GM12878 (cell line): ENCODE measurements around the gene RBM7. TPM values are rescaled to one million over a fixed set of nuclear protein-coding genes. Genes with fewer than 3 reads are reported as not detected.

Source experiments
- CHD1 ChIP-seq: IDR thresholded peaks from 2 replicates; pipeline ENCODE4 v1.6.1; 2012; ENCODE audit warnings: low read depth, low read length, improper control_type of control experiment
- CHD4 ChIP-seq: fragments of 200-600 bp; sonication (generic); IDR thresholded peaks from 2 replicates; pipeline ENCODE4 v1.6.1; 2016; ENCODE audit warnings: mild to moderate bottlenecking
- CTCF ChIP-seq, 3 experiments: IDR thresholded peaks in 2 of 3; conservative IDR thresholded peaks in 1 of 3; 2 replicates each; pipeline ENCODE4 v1.5.1; 2011; ENCODE audit warnings: low read depth in 3 of 3, low read length in 3 of 3, mild to moderate bottlenecking in 3 of 3, control low read depth in 2 of 3, moderate library complexity in 2 of 3, inconsistent platforms in 1 of 3, mixed read lengths in 1 of 3; ENCODE audit not compliant: control insufficient read depth in 2 of 3, insufficient read depth in 1 of 3; ENCODE audit errors: extremely low read depth in 1 of 3
- E2F4 ChIP-seq: IDR thresholded peaks from 2 replicates; pipeline ENCODE4 v1.6.1; 2012; ENCODE audit warnings: low read depth, low read length, improper control_type of control experiment
- EZH2 ChIP-seq: IDR thresholded peaks from 2 replicates; pipeline ENCODE4 v1.6.1; 2012; ENCODE audit warnings: low read depth, mild to moderate bottlenecking, control low read depth, inconsistent platforms, low read length, borderline replicate concordance; ENCODE audit not compliant: control insufficient read depth
- HSF1 ChIP-seq: fragments of 150-350 bp; IDR thresholded peaks from 2 replicates; pipeline ENCODE4 v1.6.1; 2014; ENCODE audit warnings: mild to moderate bottlenecking, low read depth, low read length
- IRF4 ChIP-seq: IDR thresholded peaks from 2 replicates; pipeline ENCODE4 v1.6.1; 2011; ENCODE audit warnings: low read depth, low read length
- PAX8 ChIP-seq: fragments of 450-650 bp; IDR thresholded peaks from 2 replicates; pipeline ENCODE4 v1.6.1; 2017; ENCODE audit warnings: mild to moderate bottlenecking, moderate library complexity
- RBBP5 ChIP-seq: fragments of 200-600 bp; sonication (generic); conservative IDR thresholded peaks from 2 replicates; pipeline ENCODE4 v1.6.1; 2016
- RFX5 ChIP-seq: IDR thresholded peaks from 2 replicates; pipeline ENCODE4 v1.6.1; 2011; ENCODE audit warnings: low read depth, low read length, improper control_type of control experiment
- RUNX3 ChIP-seq: IDR thresholded peaks from 2 replicates; pipeline ENCODE4 v1.6.1; 2012; ENCODE audit warnings: low read length, inconsistent platforms
- SMAD1 ChIP-seq: fragments of 450-650 bp; IDR thresholded peaks from 2 replicates; pipeline ENCODE4 v1.6.1; 2018; ENCODE audit warnings: mild to moderate bottlenecking, low read depth; ENCODE audit not compliant: partially characterized antibody
- SREBF1 ChIP-seq: IDR thresholded peaks from 2 replicates; pipeline ENCODE4 v1.6.1; 2012; ENCODE audit warnings: mild to moderate bottlenecking, low read length
- STAT1 ChIP-seq: fragments of 450-650 bp; conservative IDR thresholded peaks from 2 replicates; pipeline ENCODE4 v1.6.1; 2014; ENCODE audit warnings: antibody characterized with exemption, mild to moderate bottlenecking
- TAF1 ChIP-seq: IDR thresholded peaks from 2 replicates; pipeline ENCODE4 v1.6.1; 2011; ENCODE audit warnings: mild to moderate bottlenecking, low read depth, low read length, borderline replicate concordance
- TARDBP ChIP-seq: IDR thresholded peaks from 2 replicates; pipeline ENCODE4 v1.6.1; 2016; ENCODE audit warnings: borderline replicate concordance
- ZBTB11 ChIP-seq: fragments of 450-650 bp; formaldehyde crosslinking; IDR thresholded peaks from 2 replicates; pipeline ENCODE4 v1.5.0; 2022; ENCODE audit warnings: mild to moderate bottlenecking, missing genetic modification characterization
- polyA plus RNA-seq, 11 experiments: library from polyadenylated mRNA; depleted of rRNA in 4 of 11; unstranded in 6 of 11; stranded (reverse) in 5 of 11; fragments of >200 nt; fragmentation: Nextera tagmentation in 4 of 11; fragmentation: Illumina TruSeq in 1 of 11; extraction: Ambion mirVana in 4 of 11; extraction: Trizol in 1 of 11; gene quantifications; 1 replicate in 1 of 11; 2 replicates in 10 of 11; pipeline versions ENCODE4 v1.2.1 to v1.2.3, GENCODE V29; 2011 to 2016; ENCODE audit warnings: inconsistent platforms in 2 of 11, missing spikeins in 2 of 11, low read depth in 1 of 11
- total RNA-seq, 4 experiments: library from RNA; depleted of rRNA in 3 of 4; stranded (reverse); fragments of >200 nt in 3 of 4; fragmentation: Illumina TruSeq in 1 of 4; extraction: Trizol in 1 of 4; gene quantifications; 2 replicates each; pipeline versions ENCODE4 v1.2.1 to v1.2.3, GENCODE V29; 2013 to 2021
- TF ChIP-seq, protein P1 (sequence below): fragments of 450-650 bp; IDR thresholded peaks from 2 replicates; pipeline ENCODE4 v1.6.1; 2014; ENCODE audit warnings: mild to moderate bottlenecking
- TF ChIP-seq, protein P2 (sequence below): IDR thresholded peaks from 2 replicates; pipeline ENCODE4 v1.6.1; 2012; ENCODE audit warnings: low read depth, low read length, improper control_type of control experiment

Gene RBM7
- total and polyA plus RNA-seq, 10 of the 15 experiments (the other 5 are each of a cell fraction or from before 2014, with no cell fraction given) = 17.0 to 46.2 (median 26.0) TPM

DNA sequence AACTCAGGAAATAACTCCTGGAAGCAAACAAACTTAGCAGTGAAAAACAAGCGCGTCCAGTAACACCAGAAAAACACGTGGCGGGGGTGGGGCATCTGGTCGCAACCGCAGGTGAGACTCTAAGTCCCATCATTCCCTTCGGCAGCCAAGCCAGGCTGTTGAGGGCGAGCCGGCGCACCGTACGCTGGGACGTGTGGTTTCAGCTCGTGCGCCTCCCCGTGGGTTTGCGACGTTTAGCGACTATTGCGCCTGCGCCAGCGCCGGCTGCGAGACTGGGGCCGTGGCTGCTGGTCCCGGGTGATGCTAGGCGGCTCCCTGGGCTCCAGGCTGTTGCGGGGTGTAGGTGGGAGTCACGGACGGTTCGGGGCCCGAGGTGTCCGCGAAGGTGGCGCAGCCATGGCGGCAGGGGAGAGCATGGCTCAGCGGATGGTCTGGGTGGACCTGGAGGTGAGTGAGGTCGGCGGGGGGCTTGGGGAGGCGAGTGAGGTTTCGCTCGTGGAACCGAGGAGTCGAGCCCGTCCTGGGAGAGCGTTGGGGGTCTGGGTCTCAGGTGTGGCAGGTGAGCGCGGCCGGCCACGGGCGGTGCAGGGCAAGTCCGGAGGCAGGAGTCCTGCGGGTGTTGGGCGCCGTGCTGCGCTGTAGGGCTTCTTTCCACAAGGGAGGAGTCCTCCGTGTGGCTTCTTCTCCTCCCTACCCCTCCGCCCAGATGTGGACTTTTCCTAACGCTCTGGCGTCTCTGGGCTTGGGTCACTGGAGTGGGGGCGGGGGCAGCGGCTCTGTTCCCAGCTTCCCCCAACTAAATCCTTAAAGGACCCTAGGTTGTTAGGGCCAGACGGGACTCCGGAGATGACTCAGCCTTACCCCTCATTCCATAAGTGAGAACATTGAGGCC lies 39.0 kb downstream of the RBM7 start, which contains the start of gene REXO2 (continued):
- TF ChIP-seq TAF1 (no peak), HSF1 (no peak), SMAD1 (no peak), ZBTB11 (CRISPR knock-in tag) (no peak), E2F4 (no peak), CTCF (IDR thresholded peaks at IDR 0.05 in 2 of 3, conservative IDR thresholded peaks at IDR 0.05 in 1 of 3; ENCODE audit: control insufficient read depth in 2 of 3, extremely low read depth in 1 of 3, insufficient read depth in 1 of 3, low read depth in 3 of 3, low read length in 3 of 3) (peak in 2 of 3 experiments; percentile 18 to 40; a peak in 2 of 6 replicates), SREBF1 (no peak; the same call in 1 of the 2 replicates), EZH2 (no peak), PAX8 (no peak), CHD4 (no peak), STAT1 (no peak; the same call in 1 of the 2 replicates), CHD1 (no peak), IRF4 (no peak), RUNX3 (peak; percentile 88), RBBP5 (no peak), TARDBP (peak; percentile 89), RFX5 (no peak)
- TF ChIP-seq, protein P1, sequence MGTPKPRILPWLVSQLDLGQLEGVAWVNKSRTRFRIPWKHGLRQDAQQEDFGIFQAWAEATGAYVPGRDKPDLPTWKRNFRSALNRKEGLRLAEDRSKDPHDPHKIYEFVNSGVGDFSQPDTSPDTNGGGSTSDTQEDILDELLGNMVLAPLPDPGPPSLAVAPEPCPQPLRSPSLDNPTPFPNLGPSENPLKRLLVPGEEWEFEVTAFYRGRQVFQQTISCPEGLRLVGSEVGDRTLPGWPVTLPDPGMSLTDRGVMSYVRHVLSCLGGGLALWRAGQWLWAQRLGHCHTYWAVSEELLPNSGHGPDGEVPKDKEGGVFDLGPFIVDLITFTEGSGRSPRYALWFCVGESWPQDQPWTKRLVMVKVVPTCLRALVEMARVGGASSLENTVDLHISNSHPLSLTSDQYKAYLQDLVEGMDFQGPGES = no peak
- TF ChIP-seq, protein P2, sequence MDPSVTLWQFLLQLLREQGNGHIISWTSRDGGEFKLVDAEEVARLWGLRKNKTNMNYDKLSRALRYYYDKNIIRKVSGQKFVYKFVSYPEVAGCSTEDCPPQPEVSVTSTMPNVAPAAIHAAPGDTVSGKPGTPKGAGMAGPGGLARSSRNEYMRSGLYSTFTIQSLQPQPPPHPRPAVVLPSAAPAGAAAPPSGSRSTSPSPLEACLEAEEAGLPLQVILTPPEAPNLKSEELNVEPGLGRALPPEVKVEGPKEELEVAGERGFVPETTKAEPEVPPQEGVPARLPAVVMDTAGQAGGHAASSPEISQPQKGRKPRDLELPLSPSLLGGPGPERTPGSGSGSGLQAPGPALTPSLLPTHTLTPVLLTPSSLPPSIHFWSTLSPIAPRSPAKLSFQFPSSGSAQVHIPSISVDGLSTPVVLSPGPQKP = no peak
